Adrenal gland (tissue), 12 donors: Measurements from ENCODE around the gene MOAP1. TPM values are rescaled to one million over a fixed set of nuclear protein-coding genes. Genes with fewer than 3 reads are reported as not detected.
"Not testable (repeated sequence)": the region's sequence is repeated elsewhere in the genome, so short reads cannot be mapped to it uniquely, and the experiment has no call there.

Experiments
- DNase-seq, 7 donors: peaks; one replicate each; pipeline ENCODE4 v3.0.0-alpha.2; 2019 to 2020
- H3K27ac ChIP-seq, 5 donors: fragments of 200-600 bp; sonication (generic) in 4 of 5; 1 replicate in 3 of 5; 2 replicates in 2 of 5; pipeline versions ENCODE4 v1.5.1 to v1.8.0; 2016 to 2020; ENCODE audit warnings: mild to moderate bottlenecking in 1 of 5
- H3K27me3 ChIP-seq: fragments of 200-600 bp; 2 replicates; pipeline ENCODE4 v1.8.0; 2021
- H3K36me3 ChIP-seq, 2 donors: fragments of 200-600 bp; replicated peaks in 1 of 2; 1 replicate in 1 of 2; 2 replicates in 1 of 2; pipeline versions ENCODE4 v1.5.1 to v1.8.0; 2018 to 2022
- H3K4me1 ChIP-seq, 2 donors: fragments of 200-600 bp; replicated peaks in 1 of 2; 1 replicate in 1 of 2; 2 replicates in 1 of 2; pipeline versions ENCODE4 v1.5.1 to v1.8.0; 2018 to 2021
- H3K4me3 ChIP-seq, 4 donors: fragments of 200-600 bp; sonication (generic) in 3 of 4; one replicate each; pipeline ENCODE4 v1.5.1; 2016 to 2018
- H3K9me3 ChIP-seq, 3 donors: fragments of 200-600 bp; sonication (generic) in 1 of 3; replicated peaks in 1 of 3; 1 replicate in 2 of 3; 2 replicates in 1 of 3; pipeline versions ENCODE4 v1.5.1 to v1.8.0; 2016 to 2021
- CTCF ChIP-seq, 6 experiments: fragments of 450-650 bp in 4 of 6; fragments of 200-600 bp in 2 of 6; sonication (generic) in 1 of 6; IDR thresholded peaks; 1 replicate in 5 of 6; 2 replicates in 1 of 6; pipeline versions ENCODE4 v1.5.1 to v1.8.0; 2016 to 2021; ENCODE audit warnings: antibody characterized with exemption in 6 of 6, mild to moderate bottlenecking in 2 of 6, moderate library complexity in 1 of 6
- POLR2A ChIP-seq, 2 donors: fragments of 450-650 bp; IDR thresholded peaks; one replicate each; pipeline ENCODE4 v1.6.1; 2017; ENCODE audit warnings: antibody characterized with exemption in 2 of 2, mild to moderate bottlenecking in 2 of 2, moderate library complexity in 1 of 2
- WGBS, 4 donors: extraction: QIAGEN DNeasy Blood & Tissue Kit in 2 of 4; methylation state at CpG; one replicate each; pipeline versions ENCODE4 v1.1.5 to v1.1.7; 2013 to 2017; 5-methylcytosine and 5-hydroxymethylcytosine counted together
- intact Hi-C, 2 donors: fragments of 100-400 bp; cut with DNase I; formaldehyde crosslinking; loops; one replicate each; pipeline versions ENCODE4 v1.14.1 to v1.15.0; 2022 to 2023
- polyA plus RNA-seq, 3 donors: library from polyadenylated mRNA; stranded (reverse); fragments of 200-250 nt in 2 of 3; fragments of 350-450 nt in 1 of 3; fragmentation: Illumina TruSeq in 1 of 3; extraction: RNeasy Lipid Tissue Mini Kit (QIAGEN cat#74804) in 1 of 3; gene quantifications; one replicate each; pipeline ENCODE4 v1.2.3, GENCODE V29; 2013 to 2014
- total RNA-seq, 9 donors: library from RNA; depleted of rRNA in 4 of 9; stranded (reverse); fragments of >200 nt in 4 of 9; fragments of 120-200 nt in 1 of 9; fragmentation: NEBNext Ultra II Directional in 1 of 9; extraction: Animal tissue kit (Norgen Biotek cat#: 25700) in 1 of 9; gene quantifications; one replicate each; pipeline versions ENCODE4 v1.1.0 to v1.2.4, GENCODE V29; 2013 to 2023
- donor health status: healthy with polysubstance abuse.
- donor health status: Bipolar disorder and iron deficiency.
- donor health status: DM: yes; HTN: yes; CAD: no.
- donor health status: DM: no; HTN: no; CAD: no.
- donor health status: DM: no; HTN: no; CAD: no.
- donor health status: DM: yes; HTN: yes; CAD: no.

MOAP1 gene
- total and polyA plus RNA-seq, 12 donors, result 12.7 to 72.5 (median 38.6) TPM

GRCh38 chr14:93163564-93163963, 21.1 kb downstream of the MOAP1 start:
- no peaks in the 10 kb centered on the region for H3K4me1 ChIP-seq
- DNase-seq, result no peak
- no peak overlapping the region for H3K4me3 ChIP-seq
- 62 to 83% (median 65%) methylated on average over 5 of the region's 5 CpGs for WGBS, 4 donors
- intact Hi-C loops, result no loop called here
- no peaks in the 10 kb centered on the region for H3K9me3 ChIP-seq
- no peaks in the 10 kb centered on the region for H3K27me3 ChIP-seq
- H3K27ac ChIP-seq, result no peak overlapping the region
- no peaks in the 10 kb centered on the region for H3K36me3 ChIP-seq
- TF ChIP-seq CTCF (IDR thresholded peaks at IDR 0.05) (no peak), POLR2A (IDR thresholded peaks at IDR 0.05) (no peak)

GRCh38 chr14:93161411-93161940, 23.2 kb downstream of the MOAP1 start:
- H3K36me3 ChIP-seq, result no peaks in the 10 kb centered on the region
- H3K4me1 ChIP-seq, result no peaks in the 10 kb centered on the region
- DNase-seq, result no peak
- no peaks in the 10 kb centered on the region for H3K27me3 ChIP-seq
- intact Hi-C loops, result no loop called here
- no peak overlapping the region for H3K27ac ChIP-seq
- no peak overlapping the region for H3K4me3 ChIP-seq
- no peaks in the 10 kb centered on the region for H3K9me3 ChIP-seq
- WGBS, 4 donors, result 62 to 85% (median 74%) methylated on average over 4 of the region's 4 CpGs
- TF ChIP-seq CTCF (IDR thresholded peaks at IDR 0.05) (no peak), POLR2A (IDR thresholded peaks at IDR 0.05) (no peak)

- no peak for TF ChIP-seq POLR2A (IDR thresholded peaks at IDR 0.05)
- peak in 5 of 6 experiments; percentile 22 to 37 (median 27) for TF ChIP-seq CTCF (IDR thresholded peaks at IDR 0.05)
- no peaks in the 10 kb centered on the region for H3K9me3 ChIP-seq
- peak in 2 of 7 donors; percentile 16 to 43 for DNase-seq
- H3K4me3 ChIP-seq, result no peak overlapping the region
- intact Hi-C loops, result no loop called here
- no peaks in the 10 kb centered on the region for H3K4me1 ChIP-seq
- H3K36me3 ChIP-seq, result no peaks in the 10 kb centered on the region
- WGBS, 4 donors, result 7 to 41% (median 25%) methylated on average over 2 to 4 of the region's 4 CpGs
- no peak overlapping the region for H3K27ac ChIP-seq
- no peaks in the 10 kb centered on the region for H3K27me3 ChIP-seq
These were observed 24.3 kb downstream of the MOAP1 start for GRCh38 chr14:93160353-93160801.

- WGBS, 4 donors, result 57 to 69% (median 63%) methylated on average over 5 of the region's 5 CpGs
- H3K4me3 ChIP-seq, DNase-seq, H3K27me3 ChIP-seq, intact Hi-C loops, H3K4me1 ChIP-seq, H3K9me3 ChIP-seq, H3K36me3 ChIP-seq, H3K27ac ChIP-seq: not testable (repeated sequence)
These were observed 24.9 kb downstream of the MOAP1 start for GRCh38 chr14:93159625-93160352.

GRCh38 chr14:93158349-93158748, 26.3 kb downstream of the MOAP1 start:
- H3K27me3 ChIP-seq, intact Hi-C loops, H3K36me3 ChIP-seq, H3K27ac ChIP-seq, H3K4me3 ChIP-seq, DNase-seq, H3K9me3 ChIP-seq, H3K4me1 ChIP-seq: not testable (repeated sequence)
- WGBS, 4 donors, result 91 to 95% (median 92%) methylated on average over 7 of the region's 7 CpGs
